Non-pigmented ciliary epithelial cell (primary cell): ENCODE results near the gene KCNJ18.
"Not testable (repeated sequence)": the region's sequence is repeated elsewhere in the genome, so short reads cannot be mapped to it uniquely, and the experiment has no call there.

Source experiments
- DNase-seq: peaks from one replicate; pipeline ENCODE4 v3.0.0-alpha.2; 2010; ENCODE audit warnings: low read depth

The KCNJ18 gene

GRCh38 chr17:21685061-21685795, 7.1 kb upstream of the KCNJ18 start:
- DNase-seq, result not testable (repeated sequence)

GRCh38 chr17:21686165-21687015, 5.9 kb upstream of the KCNJ18 start:
- no peak for DNase-seq

GRCh38 chr17:21687136-21687953, 5.0 kb upstream of the KCNJ18 start:
- DNase-seq, result no peak

GRCh38 chr17:21688293-21688949, 3.9 kb upstream of the KCNJ18 start:
- no peak for DNase-seq

- DNase-seq, result no peak
Measured at GRCh38 chr17:21689604-21690003, 2.7 kb upstream of the KCNJ18 start.

GRCh38 chr17:21690811-21691210, 1.5 kb upstream of the KCNJ18 start:
- not testable (repeated sequence) for DNase-seq

- DNase-seq, result not testable (repeated sequence)
Measured at GRCh38 chr17:21691481-21691880, 842 bp upstream of the KCNJ18 start.

- DNase-seq, result not testable (repeated sequence)
Measured at GRCh38 chr17:21692704-21693065, 362 bp downstream of the KCNJ18 start.

GRCh38 chr17:21693391-21693796, 1.1 kb downstream of the KCNJ18 start:
- not testable (repeated sequence) for DNase-seq

GRCh38 chr17:21693937-21694336, 1.6 kb downstream of the KCNJ18 start:
- DNase-seq, result not testable (repeated sequence)

- DNase-seq, result not testable (repeated sequence)
Measured at GRCh38 chr17:21696227-21696626, 3.9 kb downstream of the KCNJ18 start.

- not testable (repeated sequence) for DNase-seq
Measured at GRCh38 chr17:21696842-21697507, 4.7 kb downstream of the KCNJ18 start.

- not testable (repeated sequence) for DNase-seq
Measured at GRCh38 chr17:21697508-21697860, 5.2 kb downstream of the KCNJ18 start.

- not testable (repeated sequence) for DNase-seq
Measured at GRCh38 chr17:21698437-21699075, 6.2 kb downstream of the KCNJ18 start.

- not testable (repeated sequence) for DNase-seq
Measured at GRCh38 chr17:21699124-21699523, 6.8 kb downstream of the KCNJ18 start.

- DNase-seq, result not testable (repeated sequence)
Measured at GRCh38 chr17:21699573-21700236, 7.4 kb downstream of the KCNJ18 start.

- DNase-seq, result not testable (repeated sequence)
Measured at GRCh38 chr17:21701090-21701489, 8.8 kb downstream of the KCNJ18 start.

GRCh38 chr17:21702029-21702428, 9.7 kb downstream of the KCNJ18 start:
- not testable (repeated sequence) for DNase-seq

- not testable (repeated sequence) for DNase-seq
Measured at GRCh38 chr17:21702521-21702920, 10.2 kb downstream of the KCNJ18 start.
